ENCODE measurements around the gene SMYD1.
A peak's percentile ranks its signal among the peaks of the same experiment; 100 is the strongest.

SMYD1 gene

DNA sequence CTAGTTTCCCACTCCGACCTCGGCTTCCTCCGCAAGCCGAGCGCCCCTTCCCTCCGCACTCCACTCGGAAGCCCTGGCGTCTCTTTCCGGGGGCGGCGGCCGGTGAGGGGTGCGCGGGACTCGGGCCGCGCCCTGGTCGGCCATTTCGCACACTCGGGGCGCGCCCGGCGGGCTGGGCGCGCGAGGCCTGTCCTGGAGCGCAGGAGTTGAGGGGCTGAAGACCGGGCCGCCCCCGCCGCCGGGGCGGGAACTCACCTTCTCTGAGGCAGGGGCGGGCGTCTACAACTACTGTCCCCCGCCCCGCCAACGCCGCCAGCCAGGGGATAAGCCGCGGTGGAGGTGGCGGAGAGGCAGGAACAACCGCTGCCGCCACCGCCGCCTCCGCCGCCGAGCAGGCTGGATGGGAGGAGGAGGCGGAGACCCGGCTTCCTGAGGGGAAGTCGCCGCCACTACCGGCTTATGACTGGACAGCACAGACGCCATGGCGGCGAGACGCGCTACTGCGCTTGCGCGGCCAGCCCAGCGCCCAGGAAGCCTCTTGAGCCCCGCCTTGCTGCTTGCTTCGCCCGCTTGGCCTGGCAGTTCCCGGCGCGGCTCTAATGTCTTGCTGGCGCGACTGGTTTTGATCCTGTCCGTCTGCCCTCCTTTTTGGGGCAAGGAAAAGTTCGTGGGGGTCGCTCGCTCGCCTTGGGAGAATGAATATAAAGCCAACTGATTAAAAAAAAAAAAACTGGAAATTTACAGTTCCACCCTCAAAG is 12.1 kb upstream of the SMYD1 start, which contains the start of gene KRCC1:
Gene KRCC1, minus strand, starts transcription at position 413 of the 758 bp plus-strand sequence. CDS start 27,220 bp downstream, outside the sequence.
- DNase-seq (ENCODE audit: low read depth in 3 of 3) = peak; percentile 86 to 91 (median 86)

- no peak for DNase-seq (ENCODE audit: low read depth in 3 of 3)
These were observed 10.2 kb upstream of the SMYD1 start for GRCh38 chr2:88057437-88057844.

GRCh38 chr2:88058191-88058590 is 9.4 kb upstream of the SMYD1 start:
- no peak for DNase-seq (ENCODE audit: low read depth in 3 of 3)

DNA sequence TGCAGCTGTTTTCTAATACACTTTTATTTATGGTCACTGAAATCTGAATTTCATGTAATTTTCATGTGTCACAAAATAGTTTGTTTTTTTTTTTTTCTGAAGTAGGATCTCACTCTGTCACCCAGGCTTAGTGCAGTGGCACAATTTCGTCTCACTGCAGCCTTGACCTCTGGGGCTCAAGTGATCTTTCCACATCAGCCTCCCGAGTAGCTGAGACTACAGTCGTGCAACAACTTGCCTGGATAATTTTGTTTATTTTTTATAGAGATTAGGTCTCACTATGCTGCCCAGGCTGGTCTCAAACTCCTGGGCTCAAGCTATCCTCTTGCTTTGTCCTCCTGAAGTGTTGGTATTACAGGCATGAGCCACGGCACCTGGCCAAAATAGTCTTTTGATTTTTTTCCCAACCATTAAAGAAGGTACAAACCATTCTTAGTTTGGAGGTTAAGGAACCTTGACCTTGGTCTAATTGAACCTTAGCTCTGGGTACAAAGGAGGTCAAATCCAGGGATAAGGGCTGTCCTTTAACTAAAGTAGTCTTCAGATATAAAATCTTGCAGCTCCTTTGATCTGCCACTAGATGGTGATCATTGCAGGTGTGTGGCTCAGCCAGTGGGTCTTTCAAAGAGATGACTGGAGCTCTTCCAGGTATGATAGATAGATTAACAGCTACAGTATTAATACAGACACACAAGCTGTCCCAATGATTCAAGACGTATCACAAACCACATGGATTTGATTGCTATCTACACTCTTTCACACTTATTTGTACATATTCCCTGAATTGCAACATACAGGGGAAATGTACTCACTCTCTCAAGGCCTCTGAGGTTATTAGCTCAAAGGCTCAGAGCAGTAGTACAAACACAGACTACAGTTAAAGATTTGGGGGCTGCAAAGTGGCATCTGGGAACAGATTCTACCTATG is 7.4 kb upstream of the SMYD1 start:
- no peak for DNase-seq (ENCODE audit: low read depth in 3 of 3)

GRCh38 chr2:88060907-88061275 is 6.7 kb upstream of the SMYD1 start:
- DNase-seq (ENCODE audit: low read depth in 3 of 3) = no peak

- DNase-seq (ENCODE audit: low read depth in 3 of 3) = no peak
These were observed 6.3 kb upstream of the SMYD1 start for GRCh38 chr2:88061295-88061694.

- DNase-seq (ENCODE audit: low read depth in 3 of 3) = no peak
These were observed 1.1 kb upstream of the SMYD1 start for GRCh38 chr2:88066543-88066942.

DNA sequence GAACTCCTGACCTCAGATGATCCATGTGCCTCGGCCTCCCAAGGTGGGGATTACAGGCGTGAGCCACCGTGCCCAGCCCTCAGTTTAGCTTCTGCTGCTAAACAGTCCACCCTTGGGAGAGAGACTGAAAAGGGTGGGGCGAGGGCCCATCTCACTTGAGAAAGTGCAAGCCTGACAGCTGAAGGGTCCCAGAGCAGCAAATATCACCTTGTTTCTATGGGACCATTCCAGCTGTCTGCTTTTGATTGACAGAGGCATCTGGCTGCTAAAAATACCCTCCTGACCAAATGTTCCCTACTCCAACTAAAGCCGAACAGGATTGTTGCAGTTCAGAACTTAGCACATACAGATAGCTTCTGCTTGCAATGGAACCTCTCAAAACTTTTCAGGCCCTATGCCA is 436 bp upstream of the SMYD1 start:
- no peak for DNase-seq (ENCODE audit: low read depth in 3 of 3)

DNA sequence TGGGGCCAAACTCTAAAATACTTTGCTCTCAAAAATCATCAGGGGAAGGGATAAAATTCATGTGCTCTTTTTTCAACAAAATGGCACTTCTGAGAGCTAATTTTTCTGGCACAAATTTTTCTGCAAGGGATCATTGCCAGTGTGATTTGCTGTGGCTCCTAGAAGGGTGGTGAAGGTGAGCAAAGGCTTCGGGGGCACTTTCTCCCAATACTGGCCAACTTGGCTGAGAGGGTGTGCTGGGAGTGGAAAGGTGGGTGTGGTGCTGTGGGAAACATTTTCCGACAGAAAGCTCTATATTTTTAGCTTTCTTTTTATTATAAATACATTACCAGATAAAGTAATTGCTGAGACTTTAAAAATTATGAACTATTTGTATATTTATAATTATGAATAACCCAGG is 419 bp downstream of the SMYD1 start:
- no peak for DNase-seq (ENCODE audit: low read depth in 3 of 3)

- DNase-seq (ENCODE audit: low read depth in 3 of 3) = no peak
These were observed 1.5 kb downstream of the SMYD1 start for GRCh38 chr2:88069117-88069516.

- no peak for DNase-seq (ENCODE audit: low read depth in 3 of 3)
These were observed 2.4 kb downstream of the SMYD1 start for GRCh38 chr2:88070055-88070454.

GRCh38 chr2:88071365-88071764 is 3.7 kb downstream of the SMYD1 start:
- DNase-seq (ENCODE audit: low read depth in 3 of 3) = no peak

DNA sequence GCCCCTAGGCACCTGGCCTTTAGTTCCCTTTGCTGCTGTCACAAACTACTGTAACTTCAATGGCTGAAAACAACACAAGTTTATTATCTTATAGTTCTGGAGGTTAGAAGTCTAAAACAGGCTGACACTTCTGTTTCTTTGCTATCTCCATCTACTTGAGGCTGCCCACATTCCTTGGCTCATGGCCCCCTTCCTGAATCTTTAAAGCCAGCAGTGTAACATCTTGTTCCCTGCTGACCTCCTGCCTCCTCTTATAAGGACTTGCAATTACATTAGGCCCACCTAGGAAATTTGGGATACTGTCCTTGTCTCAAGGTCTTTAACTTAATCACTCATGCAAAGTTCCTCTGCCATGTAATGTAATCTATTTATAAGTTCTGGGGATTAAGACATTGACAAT is 6.5 kb downstream of the SMYD1 start:
- no peak for DNase-seq (ENCODE audit: low read depth in 3 of 3)

DNA sequence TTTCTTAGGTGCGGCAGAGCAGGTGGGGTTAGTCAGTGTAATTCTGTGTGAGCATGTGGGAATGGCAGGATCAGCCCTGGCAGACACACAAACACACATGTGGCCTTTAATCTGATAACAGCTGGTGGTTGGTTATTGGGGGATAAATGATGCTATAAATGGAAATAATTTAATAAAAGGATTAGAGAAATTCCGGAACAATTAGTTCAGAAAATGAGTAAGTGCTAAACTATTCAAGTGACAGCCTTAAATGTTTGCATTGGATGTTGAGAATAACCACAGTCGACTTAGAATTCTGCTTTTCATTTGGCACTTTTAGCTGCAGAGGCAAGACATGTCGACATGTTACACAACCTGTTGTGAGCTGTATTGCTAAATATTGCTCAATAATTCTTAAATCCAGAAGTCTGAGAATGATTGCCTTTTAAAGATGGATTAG is 7.2 kb downstream of the SMYD1 start:
- no peak for DNase-seq (ENCODE audit: low read depth in 3 of 3)

GRCh38 chr2:88077080-88077479 is 9.5 kb downstream of the SMYD1 start:
- DNase-seq (ENCODE audit: low read depth in 3 of 3) = no peak

- no peak for DNase-seq (ENCODE audit: low read depth in 3 of 3)
These were observed 11.1 kb downstream of the SMYD1 start for GRCh38 chr2:88078643-88079172.

DNA sequence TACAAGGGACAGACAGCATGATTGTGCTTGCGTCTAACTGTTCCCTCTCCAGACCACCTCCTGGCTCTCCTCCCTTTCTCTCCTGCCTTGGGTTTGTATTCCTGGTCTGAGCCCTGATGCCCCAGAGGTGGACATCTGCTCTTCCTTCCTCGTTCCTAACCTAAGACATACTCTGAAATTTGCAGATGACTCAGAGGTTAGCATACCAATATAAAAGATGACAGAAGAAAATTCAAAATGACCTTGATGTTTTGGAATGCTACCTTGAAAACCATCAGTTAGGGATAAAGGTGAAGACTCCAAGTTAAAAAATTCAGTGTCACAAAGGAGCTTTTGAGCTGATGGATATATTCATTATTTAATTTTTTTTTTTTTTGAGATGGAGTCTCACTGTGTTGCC is 12.9 kb downstream of the SMYD1 start:
- no peak for DNase-seq (ENCODE audit: low read depth in 3 of 3)

- no peak for DNase-seq (ENCODE audit: low read depth in 3 of 3)
These were observed 14.4 kb downstream of the SMYD1 start for GRCh38 chr2:88081924-88082608.

GRCh38 chr2:88082781-88083180 is 15.2 kb downstream of the SMYD1 start:
- DNase-seq (ENCODE audit: low read depth in 3 of 3) = no peak

DNA sequence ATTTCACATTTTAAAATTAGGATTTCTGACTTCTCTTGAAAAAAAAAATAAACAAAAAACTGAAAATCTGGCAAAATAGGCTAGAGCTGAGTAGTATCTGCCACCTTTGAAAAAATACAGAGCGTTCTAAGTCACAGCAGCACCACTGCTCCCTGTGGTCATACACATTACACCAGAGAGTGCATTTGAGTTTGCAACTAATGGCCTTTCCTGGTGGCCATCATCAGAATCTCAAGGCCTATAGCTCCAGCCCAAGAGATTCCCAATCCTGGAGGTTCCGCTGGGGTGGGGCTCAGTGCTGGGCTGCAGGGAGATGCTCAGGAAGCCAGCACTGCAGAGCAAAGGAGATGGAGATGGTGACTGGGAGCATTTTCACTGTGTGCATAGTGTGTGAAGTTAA is 17.5 kb downstream of the SMYD1 start:
- no peak for DNase-seq (ENCODE audit: low read depth in 3 of 3)

- no peak for DNase-seq (ENCODE audit: low read depth in 3 of 3)
These were observed 18.0 kb downstream of the SMYD1 start for GRCh38 chr2:88085602-88086001.

GRCh38 chr2:88086401-88086800 is 18.8 kb downstream of the SMYD1 start:
- DNase-seq (ENCODE audit: low read depth in 3 of 3) = no peak
